HuH-7.5 (cell line): ENCODE data around the gene DENND1B.
"Not testable (repeated sequence)": the region's sequence is repeated elsewhere in the genome, so short reads cannot be mapped to it uniquely, and the experiment has no call there.

Source experiments
- DNase-seq: peaks from one replicate; pipeline ENCODE4 v3.0.0; 2011; ENCODE audit warnings: low spot score

Gene DENND1B

DNA sequence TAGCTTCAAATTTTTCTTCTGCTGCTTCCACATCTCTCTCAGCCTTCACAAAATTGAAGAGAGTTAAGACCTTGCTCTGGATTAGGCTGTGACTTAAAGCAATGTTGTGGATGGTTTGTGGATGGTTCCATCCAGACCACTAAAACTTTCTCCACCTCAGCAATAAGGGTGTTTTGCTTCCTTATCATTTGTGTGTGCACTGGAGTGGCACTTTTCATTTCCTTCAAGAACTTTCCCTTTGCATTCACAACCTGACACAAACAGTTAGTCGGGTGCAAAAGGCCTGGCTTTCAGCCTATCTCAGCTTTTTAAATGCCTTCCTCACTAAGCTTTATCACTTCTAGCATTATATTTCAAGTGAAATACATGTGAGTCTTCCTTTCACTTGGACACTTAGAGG is 30.3 kb downstream of the DENND1B start:
- DNase-seq, result no peak

DNA sequence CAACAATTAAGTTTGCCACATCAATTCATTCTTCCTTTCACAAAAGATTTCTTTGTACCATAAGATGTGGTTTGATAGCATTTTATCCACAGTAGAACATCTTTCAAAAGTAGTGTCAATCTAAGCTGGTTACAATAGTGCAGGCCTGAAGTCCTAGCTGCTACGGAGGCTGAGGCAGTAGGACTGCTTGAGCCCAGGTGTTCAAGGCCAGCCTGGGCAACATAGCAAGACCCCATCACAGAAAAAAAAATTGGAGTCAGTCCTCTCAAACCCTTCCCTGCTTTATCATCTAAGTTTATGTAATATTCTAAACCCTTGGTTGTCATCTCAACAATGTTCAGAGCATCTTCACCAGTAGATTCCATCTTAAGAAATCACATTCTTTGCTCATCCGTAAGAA is 31.7 kb downstream of the DENND1B start:
- no peak for DNase-seq

DNA sequence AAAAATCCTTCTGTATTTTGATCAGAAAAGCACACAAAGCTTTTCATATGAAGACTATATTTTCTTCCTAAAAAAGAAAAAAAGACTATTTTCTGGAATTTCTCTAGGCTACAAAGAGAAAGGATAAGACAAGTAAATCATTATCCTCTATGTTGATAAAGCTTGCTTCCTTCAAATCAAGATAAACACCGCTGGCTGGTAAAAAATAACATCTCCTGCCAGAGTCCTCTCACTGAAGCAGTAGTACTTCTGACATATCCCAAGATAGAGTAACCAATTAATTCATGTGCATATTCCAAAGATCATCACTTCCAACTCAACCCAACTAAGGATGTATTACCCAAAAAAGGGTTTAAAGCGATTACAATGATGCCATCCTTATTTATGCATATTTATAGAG is 34.3 kb downstream of the DENND1B start:
- no peak for DNase-seq

DNA sequence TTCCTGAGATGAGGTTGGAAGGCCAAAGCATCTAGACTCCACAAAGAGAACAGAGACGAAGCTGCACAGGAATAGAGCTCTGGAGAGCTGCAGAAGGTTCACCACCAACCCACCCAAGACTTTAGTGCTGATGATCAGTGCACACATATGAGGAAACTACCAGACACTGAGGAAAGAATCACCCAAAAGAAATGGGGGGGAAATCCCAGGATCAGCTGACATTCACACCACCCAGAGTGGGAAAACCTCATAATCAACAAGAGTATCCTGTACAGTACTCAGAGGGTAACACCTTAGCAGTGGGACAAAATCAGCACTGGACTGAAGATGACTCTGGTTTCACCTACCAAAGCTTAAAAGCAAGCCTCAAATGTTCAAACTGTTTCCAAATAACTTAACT is 36.4 kb downstream of the DENND1B start:
- no peak for DNase-seq

DNA sequence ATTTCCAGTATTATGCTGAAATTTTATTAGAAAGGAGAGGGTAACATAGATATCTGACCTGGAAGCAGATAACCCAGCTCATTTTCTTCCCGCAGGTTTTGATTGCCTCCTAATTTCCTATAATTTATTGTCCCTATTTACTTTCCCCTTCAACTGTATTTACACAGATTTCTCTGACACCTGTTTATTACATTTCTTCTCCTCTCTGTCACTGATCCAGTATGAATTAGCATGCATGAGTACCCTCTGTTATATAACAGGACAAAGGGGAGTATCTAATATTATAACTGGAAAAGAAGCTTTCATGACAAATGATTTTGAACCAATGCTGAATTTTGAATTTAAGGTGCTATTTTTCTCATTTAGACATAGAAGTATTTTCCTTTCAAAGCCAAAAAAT is 37.4 kb downstream of the DENND1B start:
- DNase-seq, result no peak

DNA sequence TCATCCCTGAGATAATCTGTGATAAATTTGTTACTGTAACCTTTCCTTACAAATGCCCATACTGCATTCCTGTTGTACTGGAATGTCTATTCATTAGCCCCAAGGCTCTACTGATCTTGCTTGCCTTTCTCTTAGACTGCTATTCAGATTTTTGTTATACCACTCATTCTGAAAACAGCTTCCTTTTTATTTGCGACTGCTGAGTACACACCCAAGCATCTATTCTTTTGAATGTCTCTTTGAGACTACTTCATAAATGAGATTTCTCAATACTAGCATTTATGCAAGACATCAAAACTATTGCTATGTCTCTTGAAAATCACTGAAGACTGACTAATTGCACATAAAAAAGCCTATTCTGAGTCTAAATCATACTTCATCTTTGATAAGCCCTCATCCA is 38.6 kb downstream of the DENND1B start:
- no peak for DNase-seq

DNA sequence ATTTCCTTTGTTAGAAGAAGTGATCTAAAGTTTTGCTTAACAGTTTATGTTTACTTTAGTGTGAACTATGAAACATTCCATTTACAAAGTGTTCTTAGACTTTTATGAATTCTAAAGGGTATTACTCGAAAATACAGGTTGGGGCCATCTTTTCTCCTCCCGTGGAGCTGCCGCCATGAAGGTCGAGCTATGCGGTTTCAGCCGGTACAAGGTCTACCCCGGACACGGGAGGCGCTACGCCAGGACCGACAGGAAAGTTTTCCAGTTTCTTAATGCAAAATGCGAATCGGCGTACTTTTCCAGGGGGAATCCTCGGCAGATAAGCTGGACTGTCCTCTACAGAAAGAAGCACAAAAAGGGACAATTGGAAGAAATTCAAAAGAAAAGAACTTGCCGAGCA is 39.8 kb downstream of the DENND1B start:
- DNase-seq, result no peak

DNA sequence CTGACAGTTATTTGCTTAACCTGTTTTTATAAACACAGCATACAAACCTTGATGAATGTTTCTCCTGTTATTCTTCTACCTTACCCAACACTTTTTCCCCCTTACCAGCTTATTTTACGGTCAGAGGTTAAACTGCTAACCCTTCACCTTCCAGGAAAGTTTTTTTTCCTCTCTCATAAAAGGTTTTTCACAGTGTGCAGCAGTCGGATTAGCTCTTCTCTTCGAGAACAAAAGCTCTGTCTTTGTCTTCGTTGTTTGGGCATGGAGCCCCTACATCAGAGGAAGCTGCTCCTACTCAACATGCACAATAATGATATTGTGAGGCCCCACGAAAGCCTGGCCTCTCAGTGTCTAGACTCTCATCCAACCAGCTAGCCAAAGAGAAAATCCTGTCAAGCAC is 42.0 kb downstream of the DENND1B start:
- no peak for DNase-seq

DNA sequence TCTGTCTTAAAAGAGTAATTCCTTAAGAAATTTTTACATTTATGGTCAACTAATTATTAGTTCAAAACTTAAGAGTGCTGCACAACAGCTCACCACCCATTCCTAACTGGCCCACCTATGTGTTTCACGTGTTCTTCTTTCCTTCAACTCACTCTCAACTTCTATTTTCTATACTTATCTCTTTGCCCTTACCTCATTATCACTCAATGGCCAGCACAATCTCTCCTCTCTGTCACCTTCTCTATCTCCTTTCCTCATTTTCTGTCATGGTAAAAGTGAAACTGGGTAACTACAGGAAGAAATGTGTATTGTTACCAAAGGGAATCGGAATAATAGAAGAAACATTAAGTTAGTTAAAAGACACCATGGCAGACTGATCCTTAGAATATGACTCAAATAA is 43.1 kb downstream of the DENND1B start:
- DNase-seq, result no peak

DNA sequence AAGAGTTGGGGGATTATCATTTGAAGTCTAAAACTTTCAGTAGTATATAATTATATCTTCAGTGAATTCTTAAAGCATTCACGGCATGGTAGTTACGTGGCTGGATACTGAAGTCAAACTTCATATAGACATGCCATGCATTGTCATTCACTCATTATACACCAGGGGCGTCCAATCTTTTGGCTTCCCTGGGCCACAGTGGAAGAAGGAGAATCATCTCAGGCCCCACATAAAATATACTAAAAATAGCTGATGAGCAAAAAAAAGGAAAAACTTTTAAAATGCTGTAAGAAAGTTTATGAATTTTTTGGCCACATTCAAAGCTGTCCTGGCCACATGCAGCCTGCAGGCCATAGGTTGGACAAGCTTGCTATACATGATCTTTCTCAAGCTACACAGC is 43.8 kb downstream of the DENND1B start:
- DNase-seq, result no peak

DNA sequence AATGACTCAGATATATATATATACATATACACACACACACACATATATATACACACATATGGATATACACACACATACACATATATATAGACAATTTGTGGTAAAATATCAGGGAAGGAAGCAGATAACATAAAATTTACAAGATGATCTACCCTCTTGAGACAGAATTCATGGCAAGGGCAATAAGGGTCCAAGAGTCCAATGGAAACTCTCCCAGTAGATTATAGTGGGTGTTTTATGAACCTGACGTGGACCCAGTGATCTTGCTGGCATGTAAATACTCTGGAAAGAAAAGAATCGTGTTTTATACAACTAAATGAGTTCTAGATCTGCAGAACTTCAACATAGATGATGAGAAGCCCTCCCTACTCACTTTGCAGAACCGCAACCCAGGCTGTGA is 49.3 kb downstream of the DENND1B start:
- no peak for DNase-seq

DNA sequence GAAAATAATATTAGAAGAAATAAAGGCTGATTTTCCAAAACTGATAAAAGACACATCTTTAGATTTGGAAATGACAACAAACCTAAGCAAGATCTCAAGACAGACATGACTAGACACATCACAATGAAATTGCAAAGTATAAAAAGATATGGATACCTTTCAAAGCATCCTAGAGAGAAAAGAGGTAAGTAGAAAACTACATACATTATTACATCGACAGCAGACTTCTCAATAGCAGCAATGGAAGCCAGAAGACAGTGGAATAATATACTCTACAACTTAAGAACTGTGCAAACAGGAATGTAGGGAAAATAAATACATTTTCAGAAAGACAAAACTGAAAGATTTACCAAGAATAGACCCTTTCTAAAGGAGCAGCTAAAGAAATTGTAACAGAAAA is 50.2 kb downstream of the DENND1B start:
- DNase-seq, result no peak

DNA sequence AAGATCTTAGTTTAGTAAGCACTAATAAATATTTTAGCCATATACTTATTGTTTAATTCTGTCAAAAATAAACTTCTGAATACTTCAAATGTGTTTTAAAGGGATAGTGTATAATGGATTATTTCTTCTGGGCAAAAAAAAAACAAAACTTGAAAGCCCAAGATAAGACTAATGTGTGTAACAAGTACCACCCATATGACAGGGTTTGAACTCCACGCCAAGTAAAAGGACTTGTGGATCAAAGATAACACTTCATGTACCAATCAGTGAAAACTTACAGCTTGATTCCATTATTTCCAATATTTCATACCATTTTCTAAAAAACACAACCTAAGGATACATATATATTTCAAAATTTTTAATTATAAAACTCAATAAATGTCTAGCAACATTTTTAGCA is 59.5 kb downstream of the DENND1B start:
- no peak for DNase-seq

DNA sequence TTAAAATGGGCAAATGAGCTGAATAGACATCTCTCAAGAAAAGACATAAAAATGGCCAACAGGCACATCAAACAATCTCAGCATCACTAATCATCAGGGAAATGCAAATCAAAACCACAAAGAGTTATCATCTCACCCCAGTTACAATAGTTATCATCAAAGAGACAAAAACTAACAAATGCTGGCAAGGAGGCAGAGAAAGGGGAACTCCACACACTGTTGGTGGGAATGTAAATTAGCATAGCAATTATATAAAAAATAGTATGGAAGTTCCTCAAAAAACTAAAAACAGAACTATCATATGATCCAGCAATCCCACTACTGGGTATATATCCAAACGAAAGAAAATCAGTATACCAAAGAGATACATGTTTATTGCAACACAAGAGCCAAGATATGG is 68.7 kb downstream of the DENND1B start:
- no peak for DNase-seq

DNA sequence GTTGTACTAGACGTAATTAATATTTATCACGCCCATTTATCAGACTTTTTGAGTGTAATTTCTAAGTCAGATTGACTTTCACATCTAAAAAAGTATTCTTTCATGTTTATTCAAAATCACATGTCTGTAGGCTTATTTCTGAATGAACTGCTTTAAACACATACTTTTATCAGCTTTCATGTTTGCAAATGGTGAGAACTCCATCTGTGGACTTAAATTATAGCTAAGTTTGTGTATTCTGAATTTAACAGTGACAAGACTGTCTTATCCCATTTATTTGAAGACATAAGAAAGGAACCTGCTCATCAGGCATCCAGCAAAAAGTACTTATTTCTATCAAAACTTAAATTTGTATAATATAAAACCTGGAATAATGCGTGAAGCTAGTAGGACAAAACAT is 69.3 kb downstream of the DENND1B start:
- no peak for DNase-seq

DNA sequence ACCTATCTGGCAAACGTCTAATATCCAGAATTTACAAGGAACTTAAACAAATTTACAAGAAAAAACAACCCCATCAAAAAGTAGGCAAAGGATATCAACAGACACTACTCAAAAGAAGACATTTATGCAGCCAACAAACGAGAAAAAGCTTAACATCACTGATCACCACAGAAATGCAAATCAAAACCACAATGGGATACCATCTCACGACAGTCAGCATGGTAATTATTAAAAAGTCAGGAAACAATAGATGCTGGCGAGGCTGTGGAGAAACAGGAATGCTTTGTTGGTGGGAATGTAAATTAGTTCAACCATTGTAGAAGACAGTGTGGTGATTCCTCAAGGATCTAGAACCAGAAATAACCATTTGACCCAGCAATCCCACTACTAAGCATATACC is 74.6 kb downstream of the DENND1B start:
- not testable (repeated sequence) for DNase-seq

DNA sequence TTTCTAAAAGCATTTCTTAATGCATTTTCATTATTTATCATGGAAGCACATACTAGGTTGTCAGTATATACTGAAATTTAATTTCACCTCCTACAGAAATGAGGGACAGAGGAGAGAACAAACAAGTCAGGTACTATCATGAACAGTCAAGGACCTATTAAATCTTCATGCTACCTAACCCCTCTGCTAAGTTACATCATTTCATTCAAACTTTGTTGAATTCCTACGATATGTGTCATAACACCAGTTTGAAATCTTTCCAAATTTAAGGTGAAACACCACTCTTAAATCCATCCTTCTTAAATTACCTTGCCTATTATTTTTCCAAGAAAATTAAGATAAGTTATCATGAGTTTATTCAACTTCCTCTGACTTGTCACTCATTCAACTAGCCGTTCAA is 78.9 kb downstream of the DENND1B start:
- no peak for DNase-seq

DNA sequence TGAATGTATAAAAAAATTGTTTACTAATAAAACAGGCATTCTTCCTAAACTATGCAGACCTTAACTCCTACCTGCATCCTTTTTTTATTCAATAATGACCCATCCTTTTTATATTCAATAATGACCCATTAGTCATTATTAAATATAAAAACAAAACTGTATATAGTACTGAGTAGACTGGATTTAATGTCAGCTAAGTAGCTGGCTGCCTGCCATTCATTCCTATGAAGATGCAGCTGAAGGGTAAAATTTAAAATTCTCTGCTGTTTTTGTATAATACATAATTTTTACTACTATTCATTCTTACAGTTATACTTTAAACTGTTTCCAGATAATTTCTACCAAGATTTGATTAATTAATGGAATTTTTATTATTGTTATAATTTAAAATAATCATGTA is 79.3 kb downstream of the DENND1B start:
- no peak for DNase-seq

DNA sequence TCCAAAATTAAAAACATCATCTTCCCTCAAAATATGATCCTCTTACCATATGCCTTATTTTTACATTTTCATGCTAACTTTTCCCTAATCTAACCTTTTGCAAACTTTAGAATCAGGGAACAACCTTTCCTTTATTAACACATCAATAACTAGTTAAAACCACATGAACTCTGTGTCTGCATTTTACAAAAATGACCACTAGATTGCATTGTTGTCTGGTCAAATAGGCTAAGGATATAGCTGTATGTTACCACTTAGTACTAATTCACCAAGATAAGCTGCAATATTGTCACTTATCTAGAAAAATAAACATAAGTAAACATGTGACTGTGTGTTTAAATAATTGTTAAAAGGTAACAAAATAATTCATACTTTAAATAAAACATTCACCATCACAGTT is 82.3 kb downstream of the DENND1B start:
- DNase-seq, result no peak

DNA sequence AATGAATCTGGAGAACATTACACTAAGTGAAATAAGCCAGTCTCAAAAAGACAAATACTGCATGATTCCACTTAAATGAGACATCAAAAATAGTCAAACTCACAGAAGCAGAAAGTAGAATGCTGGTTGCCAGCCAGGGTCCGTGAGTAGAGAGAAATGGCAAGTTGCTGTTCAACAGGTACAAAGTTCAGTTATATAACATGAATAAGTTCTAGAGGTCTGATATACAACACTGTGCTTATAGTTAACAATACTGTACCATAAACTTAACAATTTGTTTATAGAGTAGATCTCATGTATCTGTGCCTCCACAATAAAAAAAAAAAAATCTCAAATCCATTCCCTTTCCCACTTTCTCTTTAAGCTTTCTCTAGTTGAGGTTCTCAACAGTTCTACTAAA is 83.5 kb downstream of the DENND1B start:
- DNase-seq, result no peak

DNA sequence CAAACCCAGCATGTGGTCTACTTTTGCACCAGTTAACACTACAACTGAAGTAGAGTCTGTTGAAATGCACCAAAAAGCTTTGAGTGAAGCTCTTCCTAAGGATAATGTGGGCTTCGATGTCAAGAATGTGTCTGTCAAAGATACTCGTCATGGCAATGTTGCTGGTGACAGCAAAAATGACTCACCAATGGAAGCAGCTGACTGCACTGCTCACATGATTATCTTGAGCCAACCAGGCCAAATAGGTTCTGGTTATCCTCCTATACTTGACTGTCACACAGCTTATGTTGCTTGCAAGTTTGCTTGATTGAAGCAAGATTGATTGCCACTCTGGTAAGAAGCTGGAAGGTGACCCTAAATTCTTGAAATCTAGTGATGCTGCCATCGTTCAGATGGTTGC is 85.2 kb downstream of the DENND1B start:
- no peak for DNase-seq

DNA sequence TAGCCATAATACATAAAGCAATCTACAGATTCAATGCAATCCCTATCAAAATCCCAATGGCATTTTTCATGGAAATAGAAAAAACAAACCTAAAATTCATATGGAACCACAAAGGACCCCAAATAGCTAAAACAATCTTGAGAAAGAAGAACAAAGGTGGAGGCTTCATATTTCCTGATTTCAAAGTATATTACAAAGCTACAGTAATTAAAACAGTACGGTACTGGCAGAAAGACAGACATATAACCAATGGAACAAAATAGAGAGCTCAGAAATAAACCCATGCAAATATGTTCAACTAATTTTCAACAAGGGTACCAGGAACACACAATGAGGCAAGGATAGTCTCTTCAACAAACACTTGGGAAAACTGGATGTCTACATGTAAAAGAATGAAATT is 87.0 kb downstream of the DENND1B start:
- DNase-seq, result no peak

DNA sequence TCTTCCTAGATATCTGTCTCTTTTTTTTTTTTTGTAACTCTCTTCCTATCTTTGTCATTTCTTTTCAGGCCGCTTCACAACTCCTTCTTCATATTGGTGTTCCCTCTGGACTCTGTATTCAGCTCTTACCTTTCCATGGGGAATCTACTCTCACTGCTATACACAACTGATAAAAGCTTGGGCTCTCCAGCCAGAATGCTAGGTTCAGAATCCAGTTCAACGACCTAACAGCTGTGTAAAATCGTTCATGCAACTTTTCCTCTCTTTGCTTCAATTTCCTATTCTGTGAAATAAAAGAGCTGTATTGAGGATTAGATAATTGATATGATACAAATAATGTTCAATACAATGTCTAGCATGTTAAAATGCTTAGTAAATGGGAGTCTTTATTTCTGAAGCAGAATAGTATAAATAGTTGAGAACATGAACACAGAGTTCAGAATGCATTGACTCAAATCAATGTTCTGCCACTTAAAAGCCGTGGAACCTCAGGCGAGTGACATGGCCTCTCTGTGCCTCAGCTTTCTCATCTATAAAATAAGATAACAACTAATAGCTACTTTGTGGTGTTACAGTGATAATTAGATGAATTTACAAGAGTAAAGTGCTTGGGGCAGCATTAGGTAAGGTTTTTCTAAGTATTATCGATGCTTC is 88.5 kb downstream of the DENND1B start:
- DNase-seq, result no peak

DNA sequence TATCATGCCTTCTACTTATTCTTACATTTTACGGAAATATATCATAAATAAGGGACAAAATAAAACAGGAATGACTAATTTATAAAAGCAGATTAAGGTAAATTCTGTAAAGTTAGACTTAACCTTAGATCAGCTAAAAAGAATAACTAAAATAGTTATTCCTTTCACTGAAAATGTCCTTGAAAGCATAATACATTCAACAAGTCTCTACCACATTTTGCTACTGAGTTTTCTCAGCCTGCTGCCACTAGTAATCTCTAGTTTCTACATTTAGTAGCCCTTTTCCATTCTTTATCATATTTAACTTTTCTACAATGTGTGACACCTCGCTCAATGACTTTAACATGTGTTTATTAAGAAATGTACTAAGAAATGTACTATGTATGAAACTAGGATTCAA is 89.0 kb downstream of the DENND1B start:
- DNase-seq, result no peak

DNA sequence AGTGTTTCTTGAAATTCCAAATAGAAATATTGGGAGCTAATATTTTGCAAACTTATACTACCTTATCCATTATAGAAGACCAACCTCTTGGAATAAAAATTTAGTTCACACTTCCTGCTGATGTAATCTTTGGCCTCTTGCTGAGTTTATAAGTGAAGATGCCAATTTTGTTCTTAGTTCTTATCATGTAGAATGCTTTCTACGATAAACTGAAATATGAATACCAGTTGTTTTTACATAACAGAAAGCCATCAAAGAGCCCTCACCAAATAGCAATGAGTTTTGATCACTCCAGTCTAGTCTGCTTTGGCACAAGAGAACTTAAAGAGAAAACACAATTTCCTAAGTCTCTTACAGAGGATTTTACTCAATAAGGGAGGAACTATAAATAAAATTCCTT is 89.5 kb downstream of the DENND1B start:
- DNase-seq, result no peak
